HG02642 (cell line): ENCODE measurements around the gene FBXO27.
"Not testable (repeated sequence)": the region's sequence is repeated elsewhere in the genome, so short reads cannot be mapped to it uniquely, and the experiment has no call there.

ENCODE experiments used
- ATAC-seq: cut with Tn5 transposase; IDR thresholded peaks from one replicate; pipeline ENCODE4 v1.9.1; 2021; ENCODE audit warnings: mild to moderate bottlenecking; ENCODE audit not compliant: unreplicated experiment, poor library complexity

The FBXO27 gene, protein sequence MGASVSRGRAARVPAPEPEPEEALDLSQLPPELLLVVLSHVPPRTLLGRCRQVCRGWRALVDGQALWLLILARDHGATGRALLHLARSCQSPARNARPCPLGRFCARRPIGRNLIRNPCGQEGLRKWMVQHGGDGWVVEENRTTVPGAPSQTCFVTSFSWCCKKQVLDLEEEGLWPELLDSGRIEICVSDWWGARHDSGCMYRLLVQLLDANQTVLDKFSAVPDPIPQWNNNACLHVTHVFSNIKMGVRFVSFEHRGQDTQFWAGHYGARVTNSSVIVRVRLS

DNA sequence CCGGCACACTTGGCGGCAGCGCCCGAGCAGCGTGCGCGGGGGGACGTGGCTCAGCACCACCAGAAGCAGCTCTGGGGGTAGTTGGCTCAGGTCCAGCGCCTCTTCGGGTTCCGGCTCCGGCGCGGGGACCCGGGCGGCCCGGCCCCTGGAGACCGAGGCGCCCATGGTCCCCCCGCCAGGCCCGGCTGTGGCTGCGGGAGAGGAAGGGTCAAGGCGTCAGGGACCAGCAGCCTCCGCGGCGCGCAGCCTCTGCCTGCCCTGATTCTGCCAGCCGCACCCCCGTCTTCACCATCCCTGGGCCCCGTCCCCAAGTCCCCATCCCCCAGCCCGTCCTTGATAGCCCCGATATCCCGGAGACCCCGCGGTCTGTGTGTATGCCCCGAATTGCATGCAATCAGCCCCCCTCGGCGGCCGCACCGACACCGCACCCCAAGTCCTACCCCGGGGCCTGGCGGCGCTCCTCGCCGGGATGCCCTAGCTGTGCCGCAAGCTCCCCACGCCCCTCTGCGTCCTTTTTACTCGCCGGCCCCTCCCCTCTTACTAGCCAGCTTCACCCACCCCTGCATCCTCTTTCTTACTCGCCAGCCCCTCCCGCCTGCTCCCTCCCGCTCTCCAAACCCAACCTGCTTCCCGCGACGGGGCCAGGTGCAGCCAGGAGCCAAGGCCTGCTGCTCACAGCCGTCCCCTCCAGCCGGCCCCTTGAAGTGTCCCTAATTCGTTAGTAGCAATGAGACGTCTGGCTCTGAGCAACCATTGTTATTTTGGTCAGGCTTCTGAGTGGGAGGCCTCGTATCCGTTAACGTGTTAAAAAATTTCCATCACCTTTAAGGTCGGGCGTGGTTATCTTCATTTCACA, at the start of gene FBXO27:
TSS of gene FBXO27 (minus strand) at position 487 of the 856 bp plus-strand sequence. CDS start at position 165, 322 bp downstream.
- ATAC-seq, result no peak

DNA sequence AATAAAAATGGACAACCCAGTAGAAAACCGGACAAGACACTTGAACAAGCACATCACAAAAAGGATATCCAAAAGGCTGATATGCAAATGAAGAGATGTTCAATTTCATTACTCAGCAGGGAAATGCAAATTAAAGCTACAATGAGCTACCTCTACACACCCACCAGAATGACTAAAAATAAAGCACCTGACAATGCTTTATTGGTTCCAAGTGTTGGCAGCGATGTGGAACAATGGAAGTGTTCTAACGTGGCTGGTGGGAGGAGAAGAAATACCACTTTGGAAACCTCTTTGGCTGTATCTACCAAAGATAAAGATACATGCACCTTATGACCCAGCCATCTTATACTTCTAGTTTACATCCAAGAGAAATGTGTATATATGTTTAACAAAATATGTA, 48.1 kb upstream of the FBXO27 start:
- no peak for ATAC-seq

DNA sequence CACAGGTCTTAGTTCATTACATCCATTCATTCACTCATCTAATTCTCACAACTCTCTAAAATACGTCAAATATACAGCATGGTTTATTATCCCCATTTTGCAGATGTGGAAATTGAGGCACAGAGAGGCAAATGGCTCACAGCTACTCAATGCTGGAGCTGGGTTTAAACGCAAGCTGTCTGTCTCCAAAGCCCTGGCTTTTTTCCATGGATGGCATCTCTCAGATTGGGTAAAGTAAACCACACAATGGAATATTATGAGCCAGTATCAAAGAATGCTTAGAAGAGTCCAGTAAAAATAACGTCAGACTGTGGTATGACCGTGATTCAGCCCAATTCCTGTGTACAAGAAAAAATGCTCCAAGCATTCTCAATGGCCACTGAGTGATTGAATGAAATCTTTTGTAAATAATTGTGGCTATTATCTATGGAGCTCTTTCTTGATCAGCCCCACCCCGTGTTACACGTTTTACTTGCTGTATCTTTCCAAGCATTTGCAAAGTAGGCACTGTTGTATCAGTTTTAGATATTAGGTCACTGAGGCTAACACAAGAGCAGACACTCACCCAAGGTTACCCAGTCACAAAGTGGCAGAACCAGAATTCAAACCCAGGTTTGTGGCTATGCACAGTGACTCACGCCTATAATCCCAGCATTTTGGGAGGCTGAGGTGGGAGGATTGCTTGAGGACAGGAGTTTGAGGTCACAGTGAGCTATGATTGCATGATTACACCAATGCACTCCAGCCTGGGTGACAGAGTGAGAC, 46.3 kb upstream of the FBXO27 start:
- ATAC-seq, result no peak

DNA sequence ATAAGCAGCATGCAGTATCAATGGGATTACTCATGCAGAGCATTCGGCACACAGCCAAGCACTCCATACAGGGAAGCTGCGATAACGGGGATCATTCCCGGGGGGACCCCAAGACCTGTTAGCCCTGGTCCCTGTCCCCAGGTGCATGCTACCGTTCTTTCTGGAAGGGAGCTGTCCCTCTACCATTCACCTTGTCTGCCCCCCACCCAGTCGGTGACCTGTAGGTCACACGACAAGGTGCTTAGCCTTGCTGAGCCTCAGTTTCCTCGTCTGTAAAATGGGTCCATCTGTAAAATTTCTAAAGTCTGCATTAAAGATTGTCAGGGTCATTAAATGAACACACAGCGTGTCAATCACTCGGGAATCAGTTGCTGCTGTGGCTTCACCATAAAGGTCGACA, 45.0 kb upstream of the FBXO27 start:
- no peak for ATAC-seq

DNA sequence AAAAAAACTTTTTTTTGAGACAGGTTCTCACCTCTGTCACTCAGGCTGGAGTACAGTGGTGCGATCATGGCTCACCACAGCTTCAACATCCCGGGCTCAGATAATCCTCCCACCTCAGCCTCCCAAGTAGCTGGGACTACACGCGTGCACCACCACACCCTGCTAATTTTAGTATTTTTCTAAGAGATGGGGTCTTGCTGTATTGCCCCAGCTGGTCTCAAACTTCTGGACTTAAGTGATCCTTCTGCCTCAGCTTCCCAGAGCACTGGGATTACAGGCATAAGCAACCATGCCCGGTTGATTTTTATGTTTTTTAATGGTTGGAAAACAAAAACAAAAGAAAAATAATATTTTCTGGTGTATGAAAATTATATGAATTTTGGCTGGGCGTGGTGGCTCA, 42.6 kb upstream of the FBXO27 start:
- ATAC-seq, result no peak

DNA sequence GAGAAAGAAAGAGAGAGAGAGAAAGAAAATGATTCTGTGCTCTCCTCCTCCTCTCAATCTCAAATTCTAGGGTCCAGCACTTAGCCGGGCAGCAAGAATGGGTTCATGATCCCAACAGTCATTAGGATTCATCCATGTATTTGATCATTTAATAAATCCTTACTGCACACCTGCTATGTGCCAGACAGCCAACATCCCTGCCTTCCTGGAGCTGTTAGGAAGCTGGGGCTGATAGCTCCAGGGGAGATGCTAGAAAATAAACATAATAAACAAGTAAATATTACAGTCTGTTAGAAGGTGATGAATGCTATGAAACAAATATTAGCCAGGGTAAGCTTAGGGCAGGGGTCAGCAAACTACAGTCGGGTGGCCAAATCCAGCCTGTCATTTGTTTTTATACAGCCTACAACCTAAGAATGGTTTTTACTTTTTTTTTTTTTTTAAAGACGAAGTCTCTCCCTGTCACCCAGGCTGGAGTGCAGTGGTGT, 41.9 kb upstream of the FBXO27 start:
- ATAC-seq, result no peak

DNA sequence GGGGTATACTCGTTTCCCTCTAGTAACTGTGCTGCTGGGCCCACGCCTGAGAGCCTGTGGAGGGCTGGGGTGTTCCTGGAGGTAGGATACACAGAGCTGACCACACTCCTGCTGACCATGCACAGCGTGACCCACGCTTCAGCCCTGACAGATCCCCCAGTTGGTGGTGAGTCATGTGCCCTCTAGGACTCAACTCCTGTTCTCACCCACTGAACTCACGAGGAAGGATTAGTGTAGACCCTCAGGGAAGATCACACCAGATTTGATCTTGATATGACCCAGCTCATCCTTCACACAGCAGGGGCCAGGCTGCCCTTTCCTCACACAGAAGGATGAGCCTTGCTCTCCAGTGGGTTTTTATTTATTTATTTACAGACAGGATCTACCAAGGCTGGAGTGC, 38.5 kb upstream of the FBXO27 start:
- no peak for ATAC-seq

DNA sequence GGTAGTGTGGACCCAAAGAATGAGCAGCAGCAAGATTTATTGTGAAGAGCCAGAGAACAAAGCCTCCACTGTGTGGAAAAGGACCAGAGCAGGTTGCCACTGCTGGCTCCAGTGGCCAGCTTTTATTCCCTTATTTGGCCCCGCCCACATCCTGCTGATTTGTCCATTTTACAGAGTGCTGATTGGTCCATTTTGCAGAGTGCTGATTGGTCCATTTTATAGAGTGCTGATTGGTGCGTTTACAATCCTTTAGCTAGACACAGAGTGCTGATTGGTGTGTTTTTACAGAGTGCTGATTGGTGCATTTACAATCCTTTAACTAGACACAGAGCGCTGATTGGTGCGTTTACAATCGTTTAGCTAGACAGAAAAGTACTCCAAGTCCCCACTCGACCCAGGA, 35.9 kb upstream of the FBXO27 start:
- not testable (repeated sequence) for ATAC-seq

DNA sequence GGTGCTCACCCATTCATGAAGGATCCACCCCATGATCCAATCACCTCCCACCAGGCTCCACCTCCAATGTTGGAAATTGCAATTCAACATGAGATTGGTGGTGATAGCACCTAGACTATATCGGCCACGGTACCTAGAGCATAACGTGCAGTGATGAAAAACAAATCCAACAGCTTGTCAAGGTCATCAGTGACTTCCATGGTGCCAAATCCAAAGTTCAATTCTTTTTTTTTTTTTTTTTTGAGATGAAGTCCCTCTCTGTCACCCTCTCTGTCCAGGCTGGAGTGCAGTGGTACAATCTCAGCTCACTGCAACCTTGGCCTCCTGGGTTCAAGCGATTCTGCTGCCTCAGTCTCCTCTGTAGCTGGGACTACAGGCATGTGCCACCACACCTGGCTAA, 34.8 kb upstream of the FBXO27 start:
- no peak for ATAC-seq

DNA sequence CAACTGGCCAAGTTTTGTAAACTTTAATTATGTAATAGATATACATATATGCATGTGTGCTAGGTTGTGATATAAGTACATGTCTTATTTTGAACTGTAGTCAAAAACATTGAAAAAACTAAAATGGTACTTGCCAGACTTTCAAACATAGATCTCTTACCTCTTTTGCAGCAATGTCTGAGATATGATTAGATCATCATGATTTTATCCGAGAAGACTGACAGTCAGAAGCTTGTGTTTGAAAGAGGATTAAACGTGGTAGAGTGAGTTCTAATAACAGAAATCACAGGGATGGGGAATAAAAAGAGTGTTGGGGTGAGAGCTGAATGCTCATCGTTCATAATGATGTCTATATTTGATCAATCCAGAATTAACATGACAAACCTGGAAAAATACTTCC, 33.6 kb upstream of the FBXO27 start:
- no peak for ATAC-seq

DNA sequence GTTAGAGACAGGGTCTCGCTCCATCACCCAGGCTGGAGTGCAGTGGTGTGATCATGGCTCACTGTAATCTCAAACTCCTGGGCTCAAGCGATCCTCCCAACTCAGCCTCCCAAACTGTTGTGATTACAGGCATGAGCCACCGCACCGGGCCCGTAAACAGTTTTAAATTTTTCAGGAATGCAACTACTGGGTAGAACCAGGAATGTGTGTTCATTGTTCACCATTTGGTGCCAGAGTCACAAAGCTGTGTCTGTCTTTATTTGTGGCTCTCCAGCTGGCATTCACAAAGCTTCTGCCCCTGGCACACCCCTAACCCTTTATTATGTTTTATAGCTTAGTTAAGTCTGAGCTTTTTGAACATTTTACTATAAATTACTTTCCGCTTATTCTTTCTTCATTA, 32.1 kb upstream of the FBXO27 start:
- no peak for ATAC-seq

DNA sequence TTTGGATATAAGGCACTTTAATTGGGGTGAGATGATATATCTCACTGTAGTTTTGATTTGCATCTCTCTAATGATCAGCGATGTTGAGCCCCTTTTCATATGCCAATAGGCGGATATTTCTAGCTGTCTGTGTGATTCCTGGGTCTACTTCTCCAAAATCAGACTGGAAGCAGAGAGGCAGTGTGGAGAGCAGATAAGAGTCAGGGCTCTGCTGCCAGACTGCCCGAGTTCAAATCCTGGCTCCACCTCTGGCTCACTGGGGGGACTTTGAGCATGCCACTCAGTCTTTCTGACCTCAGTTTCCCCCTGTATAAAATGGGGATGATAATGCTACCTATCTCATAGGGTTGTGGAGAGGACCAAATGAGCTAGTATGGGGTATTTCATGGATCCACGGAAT, 27.8 kb upstream of the FBXO27 start:
- ATAC-seq, result no peak

DNA sequence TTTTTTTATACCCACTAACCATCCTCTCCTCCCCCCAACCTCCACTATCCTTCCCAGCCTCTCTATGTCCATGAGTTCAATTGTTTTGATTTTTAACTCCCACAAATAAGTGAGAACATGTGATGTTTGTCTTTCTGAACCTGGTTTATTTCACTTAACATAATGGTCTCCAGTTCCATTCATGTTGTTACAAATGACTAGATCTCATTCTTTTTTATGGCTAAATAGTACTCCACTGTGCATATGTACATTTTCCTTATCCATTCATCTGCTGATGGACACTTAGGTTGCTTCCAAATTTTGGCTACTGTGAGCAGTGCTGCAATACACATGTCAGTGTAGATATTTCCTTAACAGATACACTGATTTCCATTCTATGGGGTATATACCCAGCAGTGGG, 27.0 kb upstream of the FBXO27 start:
- ATAC-seq, result no peak

DNA sequence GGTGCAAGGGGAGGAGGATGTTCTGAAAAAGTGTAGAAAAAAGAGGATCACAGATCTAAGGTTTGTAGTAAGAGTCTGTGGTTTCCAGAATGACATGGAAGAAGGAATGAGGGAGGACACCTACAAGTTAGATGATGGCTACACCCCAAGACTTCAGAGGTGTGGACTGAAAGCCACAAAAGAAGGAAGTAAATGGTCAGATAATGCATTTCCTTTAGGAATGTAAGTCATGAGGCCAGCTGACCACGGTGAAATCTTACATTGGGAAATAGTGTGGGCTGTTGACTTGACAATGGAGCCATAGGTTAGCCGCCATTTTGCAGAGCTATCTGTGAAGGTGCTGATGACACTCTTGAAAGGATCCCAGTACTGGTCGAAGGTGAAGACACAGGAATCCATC, 25.3 kb upstream of the FBXO27 start:
- ATAC-seq, result no peak

DNA sequence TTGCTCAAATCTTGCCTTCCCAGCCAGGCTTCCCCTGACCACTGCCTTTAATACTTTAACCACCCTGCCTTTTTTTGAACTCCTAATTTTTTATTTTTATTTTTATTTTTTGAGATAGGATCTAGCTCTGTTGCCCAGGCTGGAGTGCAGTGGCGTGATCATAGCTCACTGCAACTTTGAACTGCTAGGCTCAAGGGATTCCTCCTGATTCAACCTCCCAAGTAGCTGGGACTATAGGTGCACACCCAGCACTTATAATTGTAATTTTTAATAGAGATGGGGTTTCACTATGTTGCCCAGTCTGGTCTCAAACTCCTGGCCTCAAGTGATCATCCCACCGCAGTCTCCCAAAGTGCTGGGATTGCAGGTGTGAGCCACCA, 21.7 kb upstream of the FBXO27 start:
- ATAC-seq, result no peak

DNA sequence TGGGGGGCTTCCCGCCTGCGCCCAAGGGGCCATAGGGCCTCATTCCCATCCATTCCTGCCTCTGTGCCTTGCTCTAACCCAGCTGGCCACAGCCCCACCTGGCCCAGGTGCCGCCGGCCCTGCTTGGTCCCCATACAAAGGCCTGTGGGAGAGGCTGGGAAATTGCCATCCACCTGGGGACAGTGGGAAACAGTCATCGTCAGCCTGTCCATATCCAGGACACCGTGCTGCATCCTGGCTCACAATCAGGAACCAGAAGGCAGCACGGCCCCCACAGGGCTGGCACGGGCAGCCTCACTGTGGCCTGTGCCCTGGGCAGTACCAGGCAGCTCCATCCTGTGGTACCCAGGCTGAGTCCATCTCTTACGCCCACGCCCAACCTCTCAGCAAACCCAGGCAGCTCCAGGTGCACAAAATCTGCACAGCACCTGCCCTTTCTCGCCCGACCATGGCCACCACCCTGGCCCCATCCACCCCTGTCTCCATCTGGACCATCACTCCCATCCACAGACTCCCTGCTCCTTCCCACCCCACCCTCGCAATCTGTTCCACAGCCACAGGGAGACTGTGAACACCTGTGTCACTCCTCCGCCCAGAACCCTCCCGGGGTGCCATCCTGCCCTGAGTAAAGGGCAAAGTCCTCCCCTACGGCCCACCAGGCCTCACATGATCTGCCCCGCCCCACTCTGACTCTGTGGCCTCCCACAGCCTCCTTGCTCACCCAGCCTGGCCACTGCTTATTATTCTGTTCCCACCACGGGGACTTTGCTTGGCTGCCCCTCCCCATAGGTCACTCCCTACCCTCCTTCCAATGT, 21.1 kb upstream of the FBXO27 start:
- ATAC-seq, result no peak

DNA sequence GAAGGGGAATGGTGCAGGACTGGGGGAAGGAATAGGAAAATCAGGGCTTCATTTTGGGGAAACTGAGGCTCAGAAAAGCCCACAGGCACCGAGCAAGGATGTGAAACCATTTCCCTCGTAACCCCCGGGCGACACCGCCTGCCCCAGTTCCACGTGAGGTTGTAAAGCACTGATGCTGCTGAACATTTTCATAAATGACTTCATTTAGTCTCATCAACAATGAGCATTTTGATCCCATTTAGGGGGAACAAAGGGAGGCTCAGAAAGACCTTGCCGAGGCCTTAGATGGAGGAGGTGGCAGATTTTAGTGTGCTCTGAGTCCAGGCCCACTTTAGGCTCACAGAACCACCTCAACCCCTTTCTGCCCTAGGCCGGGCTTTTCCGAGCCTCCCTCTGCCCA, 20.5 kb upstream of the FBXO27 start:
- ATAC-seq, result no peak

DNA sequence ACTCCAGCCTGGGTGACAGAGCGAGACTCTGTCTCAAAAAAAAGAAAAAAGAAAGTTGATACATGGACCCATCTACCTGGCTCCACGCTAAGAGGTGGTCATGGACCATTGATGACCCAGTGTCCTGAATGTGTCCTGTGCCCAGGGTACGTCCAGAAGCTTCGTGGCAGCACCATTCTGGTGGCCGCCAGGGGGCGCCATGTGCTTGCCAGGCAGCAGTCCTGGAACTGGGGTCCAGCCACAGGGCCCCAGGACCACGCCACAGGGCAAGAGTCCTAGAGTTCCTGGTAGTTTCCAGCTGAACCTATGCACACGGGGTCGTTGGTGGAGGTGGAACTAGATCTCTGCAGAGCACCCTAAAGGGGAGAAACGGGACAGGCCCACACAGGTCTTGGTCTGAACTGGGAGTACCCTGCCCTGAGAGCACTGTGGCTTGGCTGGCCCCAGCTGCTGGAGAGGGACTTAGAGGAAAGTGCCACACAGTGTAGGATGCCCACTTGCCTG, 19.9 kb upstream of the FBXO27 start:
- no peak for ATAC-seq

DNA sequence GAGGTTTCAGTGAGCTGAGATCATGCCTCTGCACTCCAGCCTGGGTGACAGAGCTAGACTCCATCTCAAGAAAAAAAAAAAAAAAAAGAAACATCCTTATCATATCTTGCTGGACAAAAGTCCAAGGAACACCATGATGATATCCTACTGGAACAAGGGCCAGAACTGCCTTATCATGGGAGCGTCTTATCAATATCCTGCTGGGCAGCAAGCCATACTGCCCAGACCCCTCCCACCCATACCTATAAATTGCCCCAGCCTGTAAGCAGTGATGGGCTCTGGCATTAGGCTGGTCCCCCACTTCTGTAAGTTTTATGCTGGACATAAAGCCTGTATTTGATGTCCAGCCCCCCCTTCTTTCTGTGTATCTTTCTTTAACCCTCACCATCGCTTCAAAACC, 14.7 kb upstream of the FBXO27 start:
- no peak for ATAC-seq
